Mesothelial cell of epicardium (in vitro differentiated cells): ENCODE data around the gene ASB6. TPM values are rescaled to one million over a fixed set of nuclear protein-coding genes. Genes with fewer than 3 reads are reported as not detected.
A peak's percentile ranks its signal among the peaks of the same experiment; 100 is the strongest.

Source experiments
- DNase-seq, 2 experiments: peaks; one replicate each; pipeline ENCODE4 v3.0.0; 2021; ENCODE audit warnings: low spot score in 2 of 2; ENCODE audit not compliant: unreplicated experiment in 2 of 2
- H3K27ac Mint-ChIP-seq: 2 replicates; pipeline ENCODE4 v1.8.0; 2021; ENCODE audit warnings: mixed read lengths
- H3K27me3 Mint-ChIP-seq: 2 replicates; pipeline ENCODE4 v1.8.0; 2021; ENCODE audit warnings: low read depth, mixed read lengths
- H3K36me3 Mint-ChIP-seq: 2 replicates; pipeline ENCODE4 v1.8.0; 2021; ENCODE audit warnings: mixed read lengths
- H3K4me1 Mint-ChIP-seq: 2 replicates; pipeline ENCODE4 v1.8.0; 2021; ENCODE audit warnings: mixed read lengths
- H3K4me3 Mint-ChIP-seq: 2 replicates; pipeline ENCODE4 v1.8.0; 2021; ENCODE audit warnings: mild to moderate bottlenecking, moderate library complexity, mixed read lengths
- H3K9me3 Mint-ChIP-seq: 2 replicates; pipeline ENCODE4 v1.8.0; 2021; ENCODE audit warnings: mixed read lengths
- CTCF ChIP-seq: fragments of 200-600 bp; sonication (generic); IDR thresholded peaks from one replicate; pipeline ENCODE4 v1.5.0; 2021; ENCODE audit warnings: antibody characterized with exemption; ENCODE audit not compliant: unreplicated experiment
- total RNA-seq: library from RNA; stranded (reverse); gene quantifications from 3 replicates; pipeline ENCODE4 v1.2.1, GENCODE V29; 2021

The ASB6 gene
- total RNA-seq, 1 donor from 2014 or later = 24.6 TPM

- H3K9me3 Mint-ChIP-seq = no peaks in the 10 kb centered on the region
- no peak overlapping the region for H3K4me3 Mint-ChIP-seq
- H3K36me3 Mint-ChIP-seq = no peaks in the 10 kb centered on the region
- peaks cover 33% of the 10 kb centered on the region for H3K4me1 Mint-ChIP-seq
- peaks cover 4% of the 10 kb centered on the region for H3K27me3 Mint-ChIP-seq
- no peak for DNase-seq
- H3K27ac Mint-ChIP-seq = peak overlapping the region; percentile 77
- no peak for TF ChIP-seq CTCF
Measured at GRCh38 chr9:129653823-129654553, 12.0 kb upstream of the ASB6 start.

GRCh38 chr9:129650680-129651235, 8.8 kb upstream of the ASB6 start:
- Mint-ChIP-seq H3K9me3 (peaks cover 6% of the 10 kb centered on the region), H3K27ac (peak overlapping the region; percentile 95), H3K27me3 (no peaks in the 10 kb centered on the region), H3K4me1 (peaks cover 39% of the 10 kb centered on the region), H3K4me3 (no peak overlapping the region), H3K36me3 (no peaks in the 10 kb centered on the region)
- DNase-seq = no peak
- TF ChIP-seq CTCF = no peak

GRCh38 chr9:129649726-129650679, 8.1 kb upstream of the ASB6 start:
- Mint-ChIP-seq H3K27me3 (no peaks in the 10 kb centered on the region), H3K27ac (peak overlapping the region; percentile 95), H3K36me3 (no peaks in the 10 kb centered on the region), H3K4me1 (peaks cover 36% of the 10 kb centered on the region), H3K9me3 (peaks cover 6% of the 10 kb centered on the region), H3K4me3 (no peak overlapping the region)
- no peak for TF ChIP-seq CTCF
- no peak for DNase-seq

- Mint-ChIP-seq H3K9me3 (peaks cover 6% of the 10 kb centered on the region), H3K4me3 (no peak overlapping the region), H3K4me1 (peaks cover 25% of the 10 kb centered on the region), H3K27me3 (no peaks in the 10 kb centered on the region), H3K36me3 (no peaks in the 10 kb centered on the region), H3K27ac (no peak overlapping the region)
- no peak for DNase-seq
- no peak for TF ChIP-seq CTCF
Measured at GRCh38 chr9:129648764-129649115, 6.8 kb upstream of the ASB6 start.

- H3K27ac Mint-ChIP-seq = peak overlapping the region; percentile 52
Measured at GRCh38 chr9:129648092-129648763, 6.3 kb upstream of the ASB6 start.

More at GRCh38 chr9:129648092-129648763, 6.3 kb upstream of the ASB6 start:
- Mint-ChIP-seq H3K4me3 (no peak overlapping the region), H3K9me3 (peaks cover 6% of the 10 kb centered on the region), H3K4me1 (peaks cover 22% of the 10 kb centered on the region), H3K36me3 (no peaks in the 10 kb centered on the region), H3K27me3 (no peaks in the 10 kb centered on the region)
- no peak for TF ChIP-seq CTCF
- DNase-seq = no peak
